ENCODE data around the gene NELL2. TPM values are rescaled to one million over a fixed set of nuclear protein-coding genes. Genes with fewer than 3 reads are reported as not detected.

Gene NELL2
- total and polyA plus RNA-seq, 10 of the 15 experiments (the other 5 are each of a cell fraction or from before 2014, with no cell fraction given) = 0.27 to 2.3 (median 0.76) TPM

DNA sequence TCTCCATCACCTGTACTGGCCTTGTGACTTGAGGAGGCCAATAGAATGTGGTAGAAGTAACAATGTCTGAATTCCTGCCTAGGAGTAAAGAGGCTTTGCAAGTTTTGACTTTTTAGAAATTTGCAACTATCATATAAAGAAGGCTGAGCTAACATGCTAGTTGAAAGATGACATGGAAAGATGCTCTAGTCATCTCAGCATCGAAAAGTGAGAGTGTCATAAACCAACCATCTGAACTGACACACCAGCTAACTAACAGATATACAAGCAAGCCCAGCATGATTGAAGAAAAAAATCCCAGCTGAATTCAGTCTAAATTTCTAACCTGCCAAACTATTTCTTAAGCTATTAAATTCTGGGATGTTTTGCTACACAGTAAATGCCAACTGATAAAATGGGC, 116.8 kb downstream of the NELL2 start:
- in situ Hi-C loops (cut with MboI) (no loop called here), intact Hi-C loops (cut with micrococcal nuclease; ENCODE audit: unreplicated experiment) (no loop called here)
- H3K9ac ChIP-seq (ENCODE audit: control insufficient read depth, insufficient read depth, low read length) = no peak overlapping the region
- H3K27me3 ChIP-seq (replicated peaks in 1 of 2; ENCODE audit: control insufficient read depth in 2 of 2, insufficient read depth in 2 of 2, low read length in 1 of 2) = no peaks in the 10 kb centered on the region
- no peak overlapping the region for H3K4me3 ChIP-seq
- 17% methylated on average over 1 of the region's 1 CpG for WGBS (ENCODE audit: insufficient coverage, insufficient replicate concordance, low lambda C conversion rate, missing lambda C conversion rate)
- CTCF ChIA-PET = no interaction called here
- no peak for DNase-seq (ENCODE audit: low read depth, low spot score)
- H3K27ac ChIP-seq (ENCODE audit: control insufficient read depth, insufficient read depth) = no peak overlapping the region
- H4K20me1 ChIP-seq (ENCODE audit: control insufficient read depth, insufficient read depth) = no peaks in the 10 kb centered on the region
- RAD21 ChIA-PET (ENCODE audit: unreplicated experiment) = interaction anchor here (0.6 kb wide), 1 partner anchor 117 kb away, joined by 3 read pairs; the partner anchor contains the start of gene NELL2
- no TSS peak for BruUV-seq (replicated peaks)
- no peaks in the 10 kb centered on the region for H3K9me3 ChIP-seq (replicated peaks; ENCODE audit: control insufficient read depth, insufficient read depth, low read length)
- TF ChIP-seq MYB (IDR thresholded peaks at IDR 0.05; ENCODE audit: borderline replicate concordance, low read depth, low read length) (no peak), YY1 (IDR thresholded peaks at IDR 0.05; ENCODE audit: low read depth, low read length) (no peak), NR2C2 (IDR thresholded peaks at IDR 0.05; ENCODE audit: borderline replicate concordance, control insufficient read depth, insufficient read length, low read depth) (no peak), POU2F2 (IDR thresholded peaks at IDR 0.05; ENCODE audit: borderline replicate concordance, low read depth, low read length) (no peak), GABPA (IDR thresholded peaks at IDR 0.05; ENCODE audit: low read depth) (no peak), DPF2 (IDR thresholded peaks at IDR 0.05) (no peak), KLF5 (IDR thresholded peaks at IDR 0.05; ENCODE audit: partially characterized antibody) (no peak), NFYB (IDR thresholded peaks at IDR 0.05; ENCODE audit: insufficient read depth, low read depth, low read length) (no peak), CHD1 (IDR thresholded peaks at IDR 0.05; ENCODE audit: low read depth, low read length) (no peak), JUNB (IDR thresholded peaks at IDR 0.05) (no peak), MLLT1 (IDR thresholded peaks at IDR 0.05) (no peak), RFX5 (IDR thresholded peaks at IDR 0.05; ENCODE audit: low read depth, low read length) (no peak), MAX (IDR thresholded peaks at IDR 0.05; ENCODE audit: low read depth, low read length) (no peak), FOS (IDR thresholded peaks at IDR 0.05; ENCODE audit: borderline replicate concordance, extremely low read depth, insufficient read length) (no peak), SP1 (IDR thresholded peaks at IDR 0.05; ENCODE audit: low read depth, low read length) (no peak), FOXM1 (IDR thresholded peaks at IDR 0.05; ENCODE audit: low read depth, low read length) (no peak), SMAD1 (IDR thresholded peaks at IDR 0.05; ENCODE audit: low read depth, partially characterized antibody) (no peak), CBX5 (IDR thresholded peaks at IDR 0.05; ENCODE audit: low read depth) (no peak), KDM1A (IDR thresholded peaks at IDR 0.05; ENCODE audit: borderline replicate concordance) (no peak), HCFC1 (IDR thresholded peaks at IDR 0.05; ENCODE audit: low read length) (no peak)
- no peak overlapping the region for H3K4me2 ChIP-seq (ENCODE audit: control insufficient read depth, insufficient read depth)
- H2AFZ ChIP-seq (ENCODE audit: control insufficient read depth, low read depth, low read length) = no peak overlapping the region
- FAIRE-seq = no peak
- no peaks in the 10 kb centered on the region for H3K36me3 ChIP-seq (ENCODE audit: control insufficient read depth in 2 of 2, insufficient read depth in 2 of 2, low read length in 1 of 2)
- H3K79me2 ChIP-seq (ENCODE audit: control insufficient read depth, insufficient read depth, low read length) = no peaks in the 10 kb centered on the region
- no peaks in the 10 kb centered on the region for H3K4me1 ChIP-seq (ENCODE audit: control insufficient read depth, insufficient read depth, low read length)
- POLR2A ChIA-PET = no interaction called here
- ATAC-seq = no peak
- SMC1A ChIA-PET (ENCODE audit: uncharacterized antibody, unreplicated experiment) = interaction anchor here (1.3 kb wide), 1 partner anchor 14 kb away, joined by 3 read pairs; no protein-coding TSS in a partner anchor
